Measurements from ENCODE around the gene SH3BGRL. TPM values are rescaled to one million over a fixed set of nuclear protein-coding genes. Genes with fewer than 3 reads are reported as not detected.
A peak's percentile ranks its signal among the peaks of the same experiment; 100 is the strongest.

Gene SH3BGRL
- total RNA-seq, 2 experiments from 2014 or later, result 34.5 to 46.9 TPM

- H3K27ac Mint-ChIP-seq, result no peak overlapping the region
- no peak overlapping the region for H3K4me3 Mint-ChIP-seq
- no peaks in the 10 kb centered on the region for H3K9me3 Mint-ChIP-seq (ENCODE audit: low read depth)
- H3K4me1 Mint-ChIP-seq, result peaks cover 25% of the 10 kb centered on the region
- DNase-seq (no peak), ATAC-seq (peak; percentile 42)
- POLR2A ChIA-PET, result no interaction called here
- intact Hi-C loops (cut with DNase I, micrococcal nuclease), result no loop called here
- CTCF ChIA-PET, result no interaction called here
- no peaks in the 10 kb centered on the region for H3K27me3 Mint-ChIP-seq
- H3K36me3 Mint-ChIP-seq (ENCODE audit: low read depth), result no peaks in the 10 kb centered on the region
Measured at GRCh38 chrX:81259714-81260395, 58.0 kb downstream of the SH3BGRL start.

- no peaks in the 10 kb centered on the region for H3K9me3 Mint-ChIP-seq (ENCODE audit: low read depth)
- no peaks in the 10 kb centered on the region for H3K27me3 Mint-ChIP-seq
- no peak overlapping the region for H3K27ac Mint-ChIP-seq
- POLR2A ChIA-PET, result no interaction called here
- no peak overlapping the region for H3K4me3 Mint-ChIP-seq
- intact Hi-C loops (cut with DNase I, micrococcal nuclease), result no loop called here
- peaks cover 33% of the 10 kb centered on the region for H3K4me1 Mint-ChIP-seq
- peaks cover 6% of the 10 kb centered on the region for H3K36me3 Mint-ChIP-seq (ENCODE audit: low read depth)
- CTCF ChIA-PET, result no interaction called here
- DNase-seq (no peak), ATAC-seq (no peak)
Measured at GRCh38 chrX:81261576-81261975, 59.7 kb downstream of the SH3BGRL start.

- H3K27ac Mint-ChIP-seq, result no peak overlapping the region
- POLR2A ChIA-PET, result no interaction called here
- DNase-seq (no peak), ATAC-seq (no peak)
- peaks cover 10% of the 10 kb centered on the region for H3K36me3 Mint-ChIP-seq (ENCODE audit: low read depth)
- intact Hi-C loops (cut with DNase I, micrococcal nuclease), result no loop called here
- no peaks in the 10 kb centered on the region for H3K9me3 Mint-ChIP-seq (ENCODE audit: low read depth)
- H3K4me3 Mint-ChIP-seq, result no peak overlapping the region
- no peaks in the 10 kb centered on the region for H3K27me3 Mint-ChIP-seq
- CTCF ChIA-PET, result no interaction called here
- H3K4me1 Mint-ChIP-seq, result peaks cover 42% of the 10 kb centered on the region
Measured at GRCh38 chrX:81263059-81263458, 61.2 kb downstream of the SH3BGRL start.

GRCh38 chrX:81278616-81279015 lies 76.7 kb downstream of the SH3BGRL start:
- intact Hi-C loops (cut with DNase I, micrococcal nuclease), result no loop called here
- CTCF ChIA-PET, result no interaction called here
- H3K27ac Mint-ChIP-seq, result no peak overlapping the region
- DNase-seq (no peak), ATAC-seq (no peak)
- H3K27me3 Mint-ChIP-seq, result no peaks in the 10 kb centered on the region
- no peaks in the 10 kb centered on the region for H3K4me1 Mint-ChIP-seq
- POLR2A ChIA-PET, result no interaction called here
- H3K9me3 Mint-ChIP-seq (ENCODE audit: low read depth), result peaks cover 3% of the 10 kb centered on the region
- H3K36me3 Mint-ChIP-seq (ENCODE audit: low read depth), result peaks cover 30% of the 10 kb centered on the region
- no peak overlapping the region for H3K4me3 Mint-ChIP-seq

- Mint-ChIP-seq H3K9me3 (ENCODE audit: low read depth) (peaks cover 8% of the 10 kb centered on the region), H3K4me3 (no peak overlapping the region), H3K4me1 (no peaks in the 10 kb centered on the region), H3K27ac (no peak overlapping the region), H3K27me3 (no peaks in the 10 kb centered on the region), H3K36me3 (ENCODE audit: low read depth) (peaks cover 39% of the 10 kb centered on the region)
- intact Hi-C loops (cut with DNase I, micrococcal nuclease), result no loop called here
- ChIA-PET POLR2A (no interaction called here), CTCF (interaction anchor here (1.0 kb wide), 1 partner anchor 403 kb away, joined by 3 read pairs; no protein-coding TSS in a partner anchor)
- peak; percentile 2 for DNase-seq
- ATAC-seq, result no peak
Measured at GRCh38 chrX:81280148-81280547, 78.2 kb downstream of the SH3BGRL start.

GRCh38 chrX:81286075-81286474 lies 84.2 kb downstream of the SH3BGRL start:
- no peak overlapping the region for H3K4me3 Mint-ChIP-seq
- DNase-seq, result no peak
- H3K27me3 Mint-ChIP-seq, result no peaks in the 10 kb centered on the region
- H3K9me3 Mint-ChIP-seq (ENCODE audit: low read depth), result peaks cover 17% of the 10 kb centered on the region
- no peaks in the 10 kb centered on the region for H3K4me1 Mint-ChIP-seq
- CTCF ChIA-PET, result no interaction called here
- H3K36me3 Mint-ChIP-seq (ENCODE audit: low read depth), result peaks cover 31% of the 10 kb centered on the region
- POLR2A ChIA-PET, result no interaction called here
- intact Hi-C loops (cut with DNase I, micrococcal nuclease), result no loop called here
- no peak overlapping the region for H3K27ac Mint-ChIP-seq
- ATAC-seq, result no peak

GRCh38 chrX:81286608-81287007 lies 84.7 kb downstream of the SH3BGRL start:
- POLR2A ChIA-PET, result no interaction called here
- no peaks in the 10 kb centered on the region for H3K27me3 Mint-ChIP-seq
- no peak overlapping the region for H3K27ac Mint-ChIP-seq
- ATAC-seq (no peak), DNase-seq (no peak)
- CTCF ChIA-PET, result no interaction called here
- H3K4me1 Mint-ChIP-seq, result no peaks in the 10 kb centered on the region
- intact Hi-C loops (cut with DNase I, micrococcal nuclease), result no loop called here
- H3K9me3 Mint-ChIP-seq (ENCODE audit: low read depth), result peaks cover 17% of the 10 kb centered on the region
- H3K36me3 Mint-ChIP-seq (ENCODE audit: low read depth), result peaks cover 36% of the 10 kb centered on the region
- H3K4me3 Mint-ChIP-seq, result no peak overlapping the region

GRCh38 chrX:81291996-81292395 lies 90.1 kb downstream of the SH3BGRL start:
- no peak for DNase-seq
- CTCF ChIA-PET, result interaction anchor here (0.6 kb wide), 1 partner anchor 243 kb away, joined by 3 read pairs; no protein-coding TSS in a partner anchor
- H3K27me3 Mint-ChIP-seq, result no peaks in the 10 kb centered on the region
- intact Hi-C loops (cut with DNase I, micrococcal nuclease), result no loop called here
- H3K27ac Mint-ChIP-seq, result no peak overlapping the region
- POLR2A ChIA-PET, result no interaction called here
- H3K4me3 Mint-ChIP-seq, result no peak overlapping the region
- peaks cover 25% of the 10 kb centered on the region for H3K9me3 Mint-ChIP-seq (ENCODE audit: low read depth)
- peaks cover 59% of the 10 kb centered on the region for H3K36me3 Mint-ChIP-seq (ENCODE audit: low read depth)
- no peak for ATAC-seq
- H3K4me1 Mint-ChIP-seq, result no peaks in the 10 kb centered on the region

GRCh38 chrX:81294101-81294500 lies 92.2 kb downstream of the SH3BGRL start:
- H3K4me1 Mint-ChIP-seq, result no peaks in the 10 kb centered on the region
- intact Hi-C loops (cut with DNase I, micrococcal nuclease), result no loop called here
- no peak overlapping the region for H3K27ac Mint-ChIP-seq
- no peak for DNase-seq
- H3K4me3 Mint-ChIP-seq, result no peak overlapping the region
- H3K27me3 Mint-ChIP-seq, result no peaks in the 10 kb centered on the region
- peaks cover 56% of the 10 kb centered on the region for H3K36me3 Mint-ChIP-seq (ENCODE audit: low read depth)
- CTCF ChIA-PET, result no interaction called here
- no peak for ATAC-seq
- POLR2A ChIA-PET, result no interaction called here
- peaks cover 22% of the 10 kb centered on the region for H3K9me3 Mint-ChIP-seq (ENCODE audit: low read depth)

- intact Hi-C loops (cut with DNase I, micrococcal nuclease), result no loop called here
- Mint-ChIP-seq H3K27ac (no peak overlapping the region), H3K36me3 (ENCODE audit: low read depth) (peaks cover 5% of the 10 kb centered on the region), H3K9me3 (ENCODE audit: low read depth) (peaks cover 2% of the 10 kb centered on the region), H3K4me3 (no peak overlapping the region), H3K27me3 (no peaks in the 10 kb centered on the region), H3K4me1 (no peaks in the 10 kb centered on the region)
- ATAC-seq (no peak), DNase-seq (no peak)
- CTCF ChIA-PET, result no interaction called here
- POLR2A ChIA-PET, result no interaction called here
Measured at GRCh38 chrX:81301877-81302276, 100.0 kb downstream of the SH3BGRL start.

- no peaks in the 10 kb centered on the region for H3K4me1 Mint-ChIP-seq
Measured at GRCh38 chrX:81304563-81304962, 102.7 kb downstream of the SH3BGRL start.

GRCh38 chrX:81305240-81305639 lies 103.3 kb downstream of the SH3BGRL start:
- Mint-ChIP-seq H3K9me3 (ENCODE audit: low read depth) (peaks cover 2% of the 10 kb centered on the region), H3K27me3 (no peaks in the 10 kb centered on the region), H3K4me3 (no peak overlapping the region), H3K36me3 (ENCODE audit: low read depth) (peaks cover 2% of the 10 kb centered on the region), H3K27ac (no peak overlapping the region), H3K4me1 (no peaks in the 10 kb centered on the region)
- ChIA-PET CTCF (no interaction called here), POLR2A (no interaction called here)
- no peak for ATAC-seq
- DNase-seq, result no peak
- intact Hi-C loops (cut with DNase I, micrococcal nuclease), result no loop called here

More at GRCh38 chrX:81304563-81304962, 102.7 kb downstream of the SH3BGRL start:
- H3K36me3 Mint-ChIP-seq (ENCODE audit: low read depth), result peaks cover 2% of the 10 kb centered on the region
- ChIA-PET POLR2A (no interaction called here), CTCF (no interaction called here)
- no peaks in the 10 kb centered on the region for H3K27me3 Mint-ChIP-seq
- DNase-seq, result no peak
- H3K27ac Mint-ChIP-seq, result no peak overlapping the region
- peaks cover 2% of the 10 kb centered on the region for H3K9me3 Mint-ChIP-seq (ENCODE audit: low read depth)
- intact Hi-C loops (cut with DNase I, micrococcal nuclease), result no loop called here
- ATAC-seq, result no peak
- H3K4me3 Mint-ChIP-seq, result no peak overlapping the region

Measured in activated CD4-positive, alpha-beta T cell treated with anti-CD3 and anti-CD28 coated beads for 36 hours (primary cell).